HL-60/S4 treated with retinoic acid at 250 ng/mL for 4 days and 3 days (cell line): Measurements from ENCODE around the gene TMEM95.

Experiments used
- in situ Hi-C: fragments of 300-500 bp; cut with MboI; formaldehyde crosslinking; loops from 2 replicates; pipeline ENCODE4 v1.7.0; 2022; ENCODE audit warnings: low sequenced_read_pairs

Gene TMEM95, protein sequence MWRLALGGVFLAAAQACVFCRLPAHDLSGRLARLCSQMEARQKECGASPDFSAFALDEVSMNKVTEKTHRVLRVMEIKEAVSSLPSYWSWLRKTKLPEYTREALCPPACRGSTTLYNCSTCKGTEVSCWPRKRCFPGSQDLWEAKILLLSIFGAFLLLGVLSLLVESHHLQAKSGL

DNA sequence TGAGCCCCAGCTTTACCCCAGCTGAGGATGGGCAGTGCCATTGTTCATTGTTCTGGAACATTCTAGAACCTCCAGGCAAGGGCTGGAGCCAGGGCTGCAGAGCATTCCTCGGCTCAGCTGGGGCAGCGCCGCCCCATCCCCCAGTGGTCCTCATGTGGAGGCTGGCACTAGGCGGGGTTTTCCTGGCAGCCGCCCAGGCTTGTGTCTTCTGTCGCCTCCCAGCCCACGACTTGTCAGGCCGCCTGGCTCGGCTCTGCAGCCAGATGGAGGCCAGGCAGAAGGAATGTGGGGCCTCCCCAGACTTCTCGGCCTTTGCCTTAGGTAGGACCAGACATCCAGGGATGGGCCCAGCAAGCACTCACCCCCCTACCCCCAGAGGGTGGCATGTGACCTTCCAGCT lies at the start of gene TMEM95:
TMEM95 (plus strand) TSS at position 104 of the 400 bp plus-strand sequence; CDS start at position 153, 49 bp downstream.
- in situ Hi-C loops = no loop called here

DNA sequence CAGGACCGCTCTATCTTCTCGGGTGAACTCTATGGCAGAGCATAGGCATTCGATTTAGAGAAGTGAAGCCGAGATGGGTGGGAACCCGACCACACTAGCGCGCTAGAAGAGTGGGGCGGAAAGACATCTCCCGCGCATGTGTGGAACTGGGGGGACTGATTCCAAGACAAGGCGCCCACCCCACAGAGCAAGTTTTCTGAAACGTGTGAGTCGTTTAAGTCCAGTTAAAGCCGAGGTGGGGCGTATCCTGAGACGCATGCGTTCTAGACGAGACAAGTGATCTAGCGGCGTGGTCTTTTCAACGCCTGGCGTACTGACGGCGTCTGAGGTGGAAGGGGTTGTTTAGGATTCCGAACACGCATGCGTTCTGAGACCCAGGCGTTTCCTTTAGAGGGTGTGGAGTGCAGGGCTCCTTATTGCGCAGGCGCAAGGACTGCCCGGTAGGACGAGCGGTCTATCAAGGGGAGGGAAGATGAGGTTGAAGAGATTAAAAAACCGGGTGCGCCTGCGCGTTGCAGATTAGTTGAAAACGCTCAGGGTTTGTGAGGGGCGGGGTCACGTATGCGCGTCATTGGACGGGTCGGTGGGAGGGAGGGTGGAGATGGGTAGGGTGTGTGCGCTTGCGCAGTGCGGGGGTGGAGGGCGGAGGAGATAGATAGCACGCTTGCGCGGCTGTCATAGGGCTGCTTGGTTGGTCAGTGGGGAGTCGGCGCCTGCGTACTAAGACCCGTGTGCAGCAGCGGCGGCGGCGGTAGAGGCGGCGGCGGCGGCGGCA lies 47.9 kb upstream of the TMEM95 start, which contains the start of gene EIF5A:
EIF5A (plus strand) TSS at position 718 of the 775 bp plus-strand sequence. CDS start 2,008 bp downstream, outside the sequence.
- in situ Hi-C loops = no loop called here

DNA sequence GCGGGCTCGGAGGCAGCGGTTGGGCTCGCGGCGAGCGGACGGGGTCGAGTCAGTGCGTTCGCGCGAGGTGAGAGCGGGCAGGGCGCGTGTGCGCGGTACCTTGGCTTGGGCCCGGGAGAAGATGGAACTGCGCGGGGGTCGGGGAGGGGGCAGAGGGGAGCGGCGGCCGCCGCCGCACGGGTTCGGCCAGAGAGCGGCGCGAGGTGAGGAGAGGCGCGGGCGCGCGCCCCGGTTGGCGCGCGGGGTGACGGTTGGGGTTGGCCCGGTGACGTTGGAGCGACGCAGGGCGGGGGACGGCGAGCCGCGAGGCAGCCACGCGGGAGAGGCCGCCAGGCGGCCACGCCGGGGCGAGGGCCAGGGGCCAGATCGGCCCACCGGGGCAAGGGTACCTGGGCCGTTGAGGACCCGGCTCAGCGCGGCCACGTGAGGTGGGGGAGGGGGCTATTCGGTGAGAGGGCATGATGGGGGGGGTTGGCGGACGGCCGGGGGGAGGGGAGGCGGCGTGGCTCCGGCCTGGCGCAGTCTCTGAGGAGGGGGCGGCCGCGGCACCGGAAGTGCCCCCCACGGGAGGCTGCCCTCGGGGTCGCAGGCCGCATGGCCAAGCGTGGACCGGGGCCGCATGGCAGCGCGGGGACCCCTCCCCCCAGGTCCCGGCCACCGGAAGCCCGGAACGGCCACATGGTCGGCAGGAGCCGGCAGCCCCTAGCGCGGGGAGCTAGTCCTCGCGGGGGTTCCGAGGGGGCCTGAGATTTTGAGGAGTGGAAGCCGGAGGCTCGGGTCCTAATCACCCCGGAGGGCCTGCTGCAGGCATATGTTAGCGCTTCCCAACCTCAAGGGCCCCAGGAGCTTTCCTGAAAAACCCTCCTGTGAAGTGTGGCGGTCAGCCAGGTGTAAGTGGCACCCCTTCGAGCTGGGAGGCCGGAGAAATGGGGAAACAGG lies 47.0 kb upstream of the TMEM95 start:
- in situ Hi-C loops = no loop called here

DNA sequence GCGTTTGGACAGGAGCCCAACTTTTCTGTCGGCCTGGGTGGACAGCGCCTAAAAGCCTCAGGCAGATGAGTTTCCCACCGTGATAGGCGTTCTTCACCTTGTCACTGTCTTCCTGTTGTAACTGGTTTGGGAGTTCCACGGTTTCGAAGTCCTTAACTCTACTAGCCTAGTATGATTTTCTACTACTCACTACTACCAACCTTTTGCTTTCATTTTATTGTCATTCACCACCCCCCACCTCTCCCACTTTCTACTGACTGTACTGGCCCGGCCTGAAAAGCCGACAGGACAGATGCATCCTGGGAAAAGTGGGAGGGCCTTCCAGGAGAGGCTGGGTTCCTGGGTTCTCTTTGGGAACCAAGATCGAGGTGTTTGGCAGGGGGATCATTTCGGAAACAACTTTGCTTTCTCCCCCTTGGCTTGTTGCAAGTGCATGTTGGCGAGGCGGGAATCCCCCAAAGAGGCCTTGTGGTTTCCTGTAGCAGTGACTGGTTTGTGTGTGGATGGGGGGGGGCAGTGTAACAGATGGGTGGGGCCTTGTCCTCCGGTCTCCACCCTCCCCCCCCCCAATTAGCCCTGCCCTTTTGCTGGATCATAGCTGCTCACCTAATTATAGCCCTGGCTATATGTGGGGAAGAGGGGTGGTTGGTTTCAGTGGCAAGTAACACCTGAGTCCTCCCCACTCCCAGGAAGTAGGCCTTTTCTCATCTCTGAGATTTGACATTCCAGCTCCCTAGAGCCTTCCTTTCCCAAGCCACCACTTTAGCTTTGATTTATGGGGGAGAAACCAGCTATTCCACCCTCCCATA lies 46.1 kb upstream of the TMEM95 start:
- in situ Hi-C loops = no loop called here

DNA sequence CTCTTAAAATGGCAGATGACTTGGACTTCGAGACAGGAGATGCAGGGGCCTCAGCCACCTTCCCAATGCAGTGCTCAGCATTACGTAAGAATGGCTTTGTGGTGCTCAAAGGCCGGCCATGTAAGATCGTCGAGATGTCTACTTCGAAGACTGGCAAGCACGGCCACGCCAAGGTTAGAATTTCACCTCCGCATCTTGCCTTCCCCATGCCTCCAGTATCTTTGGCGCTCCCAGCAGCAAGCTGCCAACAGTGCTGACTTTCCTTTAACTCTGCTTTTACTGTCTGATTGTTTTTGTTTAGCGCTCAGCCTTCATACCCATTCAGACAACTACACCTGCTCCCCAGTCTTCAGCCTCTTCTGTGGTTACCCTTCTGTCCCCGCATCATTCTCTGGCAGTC lies 45.3 kb upstream of the TMEM95 start:
- in situ Hi-C loops = no loop called here

DNA sequence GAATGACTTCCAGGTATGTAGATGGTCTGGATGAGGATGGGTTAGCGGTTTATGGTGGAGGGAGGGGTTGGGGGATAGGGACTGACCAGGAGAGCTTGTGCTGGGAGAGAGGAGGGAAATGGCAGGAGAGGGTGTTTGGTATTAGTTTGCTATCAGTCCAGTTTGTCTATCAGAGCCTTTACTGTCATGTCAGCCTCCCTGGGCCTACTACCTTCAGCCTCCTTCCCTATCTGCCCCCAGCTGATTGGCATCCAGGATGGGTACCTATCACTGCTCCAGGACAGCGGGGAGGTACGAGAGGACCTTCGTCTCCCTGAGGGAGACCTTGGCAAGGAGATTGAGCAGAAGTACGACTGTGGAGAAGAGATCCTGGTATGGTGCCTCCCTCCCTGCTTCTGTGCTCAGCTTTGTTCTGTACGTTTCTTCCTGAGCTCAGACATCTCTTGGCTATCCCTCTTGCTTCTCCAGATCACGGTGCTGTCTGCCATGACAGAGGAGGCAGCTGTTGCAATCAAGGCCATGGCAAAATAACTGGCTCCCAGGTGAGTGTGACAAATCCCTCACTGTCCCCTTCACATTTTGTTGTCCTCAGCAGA lies 43.7 kb upstream of the TMEM95 start:
- in situ Hi-C loops = no loop called here

DNA sequence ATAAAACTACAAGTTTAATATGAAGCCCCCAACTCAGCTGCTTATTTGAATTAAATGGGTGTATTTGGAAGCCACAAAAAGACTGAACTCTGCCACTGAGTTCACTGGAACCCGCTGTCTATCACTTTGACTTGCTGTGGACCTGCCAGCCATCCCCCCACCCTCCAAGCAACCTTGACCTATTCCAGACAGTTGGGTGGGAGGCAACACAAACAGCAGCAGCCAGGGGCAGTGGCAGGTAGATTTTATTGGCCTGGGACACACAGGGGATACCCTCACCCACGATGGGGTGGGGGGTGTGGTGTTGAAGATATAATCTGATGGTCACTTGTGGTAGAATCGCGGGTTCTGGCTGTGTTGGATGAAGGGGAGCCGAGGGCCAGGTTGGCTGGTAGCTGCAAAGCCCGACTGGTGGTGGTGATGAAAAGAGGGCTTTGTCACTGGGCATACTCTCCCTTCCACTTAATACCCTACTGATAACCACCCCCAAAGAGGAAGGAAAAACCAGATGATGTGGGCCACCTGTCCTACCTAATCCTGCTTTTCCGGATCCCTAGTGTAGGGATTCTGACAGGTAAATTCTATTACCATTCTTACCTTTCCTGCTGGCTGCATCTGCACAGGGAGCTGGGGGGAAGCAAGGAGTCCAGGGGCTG lies 42.4 kb upstream of the TMEM95 start:
- in situ Hi-C loops = no loop called here

DNA sequence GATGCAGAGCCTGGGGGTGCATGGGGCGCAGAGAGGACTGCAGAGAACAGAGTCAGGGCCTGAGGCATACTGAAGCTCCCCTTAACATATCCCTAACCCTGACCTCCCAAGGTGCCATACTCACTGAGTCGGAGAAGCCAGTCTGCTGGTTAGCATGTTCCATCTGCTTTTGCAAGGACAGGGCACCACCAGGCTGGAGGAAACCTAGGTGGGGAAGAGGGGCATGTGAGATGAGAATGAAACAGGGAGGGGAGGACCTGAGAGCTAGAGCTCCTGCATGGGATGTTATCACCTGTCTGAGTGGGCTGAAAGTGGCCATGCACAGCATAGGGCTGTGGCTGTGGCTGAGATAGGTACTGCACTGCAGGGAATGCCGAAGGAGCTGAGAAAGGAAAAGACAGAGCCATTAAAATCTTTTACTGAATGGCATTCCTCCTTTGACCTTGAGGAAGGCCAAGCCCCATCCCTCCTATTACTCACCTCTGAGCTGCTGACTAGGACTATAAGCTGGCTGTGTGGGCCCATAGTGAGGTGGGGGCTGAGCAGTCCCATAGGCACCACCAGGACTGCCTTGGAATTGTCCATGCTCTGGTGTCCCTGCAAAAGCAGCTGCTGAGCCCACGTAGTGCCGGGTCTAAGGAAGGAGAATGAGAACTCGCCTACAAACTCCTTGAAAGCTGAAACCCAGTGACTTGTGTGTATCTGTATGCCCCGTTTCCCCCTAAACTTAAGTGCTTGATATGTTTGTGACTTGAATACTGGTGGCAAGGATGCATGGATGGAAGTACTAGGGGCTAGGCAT lies 41.7 kb upstream of the TMEM95 start:
- in situ Hi-C loops = no loop called here

DNA sequence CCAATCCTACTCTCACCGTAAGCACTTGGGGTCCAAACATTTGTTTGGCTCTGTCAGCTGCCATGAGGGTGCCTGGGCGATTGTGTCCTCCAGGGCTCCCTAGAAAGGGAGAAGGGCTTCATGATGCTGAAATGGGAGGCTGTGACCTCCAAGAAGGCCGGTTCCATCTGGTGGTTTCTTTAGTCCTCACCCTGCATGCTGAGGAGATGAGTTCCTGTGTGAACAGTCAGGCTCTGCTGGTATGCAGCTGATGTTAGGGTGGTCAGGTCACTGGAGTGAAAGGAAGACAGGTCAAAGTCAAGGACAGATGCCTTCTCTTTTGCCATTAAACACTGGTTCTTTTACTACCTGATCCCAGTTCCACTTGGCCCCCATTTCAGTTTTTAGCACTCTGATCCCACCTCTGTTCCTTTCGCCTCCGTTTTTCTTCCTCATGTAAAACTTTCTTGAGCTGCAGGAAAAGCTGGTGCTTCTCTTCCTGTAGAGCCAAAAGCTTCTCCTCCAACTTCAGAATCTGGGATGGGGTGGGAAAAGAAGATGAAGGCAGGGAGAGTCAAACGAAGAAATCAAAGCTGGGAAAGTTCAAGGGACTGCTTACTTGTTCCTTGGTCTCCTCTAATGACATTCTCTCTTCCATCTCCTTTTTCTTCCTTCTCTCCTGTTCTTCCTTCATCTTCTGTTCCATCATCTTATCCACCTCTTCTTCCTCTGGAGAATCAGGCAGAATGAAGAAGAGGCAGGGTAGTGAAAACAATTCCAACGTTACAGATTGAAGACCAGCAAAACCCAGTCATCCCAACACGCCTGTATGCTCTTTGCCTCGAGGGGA lies 40.9 kb upstream of the TMEM95 start:
- in situ Hi-C loops = no loop called here

DNA sequence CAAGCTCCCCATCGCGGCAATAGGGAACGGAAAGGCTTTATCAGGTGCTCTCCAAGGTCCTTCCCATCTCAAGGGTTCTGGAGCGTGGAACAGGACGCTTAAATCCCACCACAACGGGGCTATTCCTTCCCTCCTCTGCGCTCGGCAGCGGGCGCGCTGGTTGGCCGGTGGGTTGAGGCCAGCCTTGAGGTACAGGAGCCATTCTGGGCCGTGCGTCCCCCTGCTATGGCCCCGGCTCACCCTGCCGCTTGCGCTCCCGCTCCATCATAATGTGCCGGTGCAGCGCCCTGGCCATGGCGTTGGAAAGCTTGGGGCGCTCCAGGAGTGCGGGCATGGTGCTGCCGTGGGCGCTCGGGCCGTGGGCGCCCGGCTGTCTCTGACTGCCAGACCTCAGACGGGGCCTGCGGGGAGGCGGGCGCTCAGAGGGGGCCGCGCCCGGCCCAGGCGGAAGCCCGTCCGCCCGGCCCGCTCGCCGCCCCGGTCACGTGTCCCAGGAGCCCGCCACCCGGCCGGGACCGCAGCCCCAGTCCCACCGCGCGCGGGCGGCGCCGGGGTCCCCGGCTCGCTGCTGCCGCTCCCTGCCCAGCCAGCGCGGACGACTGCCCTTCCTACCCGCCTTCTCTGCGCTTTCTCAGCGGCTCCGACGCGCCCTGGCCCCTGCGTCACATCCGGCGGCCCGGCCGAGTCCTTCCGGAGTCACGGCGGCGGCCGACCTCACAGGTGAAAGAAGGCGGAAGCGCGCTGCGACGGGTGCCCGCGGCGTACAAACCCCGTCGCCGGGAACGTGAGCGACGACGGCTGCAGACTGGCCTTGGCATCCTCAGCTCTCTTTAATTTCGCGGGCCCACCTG lies 40.0 kb upstream of the TMEM95 start, which contains the start of gene GPS2:
GPS2 (minus strand) TSS at position 642 of the 851 bp plus-strand sequence; CDS start at position 334, 308 bp downstream.
- in situ Hi-C loops = no loop called here

DNA sequence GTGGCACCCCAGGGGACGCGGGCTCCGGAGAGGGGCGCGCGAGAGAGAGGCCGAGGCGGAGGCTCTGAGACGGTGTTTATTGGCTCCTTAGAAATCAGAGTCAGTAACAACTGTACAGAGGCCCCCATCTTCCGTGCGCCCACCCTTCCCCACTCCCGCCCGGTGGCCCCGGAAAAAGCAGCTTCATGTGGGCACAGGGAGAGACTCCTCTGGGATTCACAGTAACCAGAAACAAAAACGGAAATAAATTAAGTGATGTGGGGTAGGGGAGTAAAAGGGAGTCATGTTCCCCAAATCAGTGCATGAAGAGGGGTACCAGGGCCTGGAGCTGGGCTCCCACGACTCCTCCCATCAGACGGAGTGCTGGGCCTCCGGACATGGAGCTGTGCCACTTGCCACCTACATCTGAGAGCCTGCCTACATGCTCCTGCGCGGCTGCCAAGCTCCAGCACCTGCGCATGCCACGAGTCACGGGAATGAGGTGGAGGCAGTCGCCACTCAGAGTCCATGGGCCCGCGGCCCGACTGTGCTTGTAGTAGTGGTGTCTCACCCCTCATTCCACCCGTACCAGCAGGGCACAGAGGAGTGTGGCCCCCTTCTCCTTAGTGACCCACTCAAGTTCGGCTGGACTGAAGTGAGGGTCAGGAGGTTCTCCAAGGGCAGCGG lies 39.3 kb upstream of the TMEM95 start:
- in situ Hi-C loops = no loop called here

DNA sequence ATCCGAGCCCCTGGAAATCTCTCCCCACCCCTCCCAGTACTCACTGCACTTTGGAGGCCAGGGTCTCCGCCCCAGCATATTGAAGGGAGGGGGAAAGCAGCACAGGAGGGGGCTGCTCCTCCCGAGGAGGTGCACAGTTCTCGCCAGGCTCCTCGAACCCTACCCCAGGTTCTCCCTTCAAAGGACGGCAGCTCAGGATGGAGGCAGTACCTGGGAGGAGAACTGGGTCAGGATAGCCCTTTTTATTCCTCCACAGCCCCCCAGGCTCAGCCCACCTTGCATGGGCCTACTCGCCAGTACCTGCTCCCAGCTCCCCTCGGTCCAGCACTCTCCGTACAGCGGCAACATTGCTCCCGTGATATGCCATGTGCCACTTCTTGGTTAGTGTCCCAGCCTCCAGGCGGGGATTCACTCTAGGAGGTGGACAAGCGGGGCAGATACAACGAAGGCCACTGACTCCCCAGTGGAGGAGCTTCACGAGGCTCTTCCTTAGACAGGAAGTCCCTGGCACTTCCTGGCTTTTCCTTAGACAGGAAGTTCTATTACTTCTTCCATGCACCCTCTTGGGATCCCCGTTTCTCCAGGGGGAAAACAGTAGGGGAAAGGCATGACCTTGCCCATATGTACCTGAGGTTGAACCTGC lies 37.7 kb upstream of the TMEM95 start:
- in situ Hi-C loops = no loop called here

DNA sequence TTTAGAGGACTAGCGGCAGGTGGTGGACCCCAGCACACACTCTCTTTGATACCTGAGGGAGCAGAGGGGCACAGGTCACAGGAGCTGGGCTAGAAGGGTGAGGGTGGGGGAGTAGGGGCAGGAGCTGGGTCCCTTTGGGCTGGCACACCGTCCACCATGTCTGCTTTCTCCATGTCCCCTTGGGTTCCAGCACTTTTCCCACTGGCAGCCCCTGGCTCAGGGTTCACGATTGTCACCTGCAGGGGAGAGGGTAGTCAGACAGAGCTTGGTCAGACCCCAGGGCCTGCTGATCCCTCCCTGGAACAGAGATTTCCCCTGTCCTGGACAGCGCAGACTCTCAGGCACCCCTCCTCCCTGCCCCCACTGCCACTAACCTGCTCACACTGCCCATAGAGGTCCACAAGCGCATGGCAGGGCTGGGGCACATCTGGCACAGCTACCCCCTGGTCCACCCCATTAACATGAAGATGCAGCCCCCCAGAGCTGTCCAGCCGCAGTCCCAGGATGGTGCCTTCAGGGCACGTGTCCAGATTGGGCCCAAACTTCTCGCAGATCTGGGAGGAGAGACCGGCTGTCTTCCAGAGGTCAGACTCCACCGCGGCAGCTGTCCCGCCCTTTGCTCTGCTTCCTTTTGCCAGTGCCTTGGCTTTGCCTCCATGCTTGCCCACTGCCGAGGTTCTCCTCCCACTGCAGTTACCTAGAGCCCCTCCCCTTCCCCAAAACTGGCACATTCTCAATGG lies 36.7 kb upstream of the TMEM95 start:
- in situ Hi-C loops = no loop called here

DNA sequence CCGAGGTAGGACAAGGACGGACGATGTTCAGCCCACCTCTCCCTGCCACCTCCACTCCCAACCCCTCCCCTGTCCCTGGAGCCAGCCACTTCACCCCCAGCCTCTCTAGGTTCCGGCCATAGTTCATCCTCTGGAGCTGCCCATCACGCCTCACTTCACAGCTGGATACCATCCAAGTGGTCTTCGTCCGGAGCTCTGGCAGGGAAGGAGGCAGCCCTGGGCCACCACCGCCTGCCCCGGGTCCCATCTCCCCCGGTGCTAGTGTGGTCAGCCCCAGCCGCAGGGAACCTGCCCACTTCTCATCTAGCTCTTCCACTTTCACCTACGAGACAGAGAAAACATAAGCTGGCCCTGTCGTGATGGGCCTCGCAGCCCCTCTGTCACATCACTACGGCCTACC lies 33.5 kb upstream of the TMEM95 start:
- in situ Hi-C loops = no loop called here

DNA sequence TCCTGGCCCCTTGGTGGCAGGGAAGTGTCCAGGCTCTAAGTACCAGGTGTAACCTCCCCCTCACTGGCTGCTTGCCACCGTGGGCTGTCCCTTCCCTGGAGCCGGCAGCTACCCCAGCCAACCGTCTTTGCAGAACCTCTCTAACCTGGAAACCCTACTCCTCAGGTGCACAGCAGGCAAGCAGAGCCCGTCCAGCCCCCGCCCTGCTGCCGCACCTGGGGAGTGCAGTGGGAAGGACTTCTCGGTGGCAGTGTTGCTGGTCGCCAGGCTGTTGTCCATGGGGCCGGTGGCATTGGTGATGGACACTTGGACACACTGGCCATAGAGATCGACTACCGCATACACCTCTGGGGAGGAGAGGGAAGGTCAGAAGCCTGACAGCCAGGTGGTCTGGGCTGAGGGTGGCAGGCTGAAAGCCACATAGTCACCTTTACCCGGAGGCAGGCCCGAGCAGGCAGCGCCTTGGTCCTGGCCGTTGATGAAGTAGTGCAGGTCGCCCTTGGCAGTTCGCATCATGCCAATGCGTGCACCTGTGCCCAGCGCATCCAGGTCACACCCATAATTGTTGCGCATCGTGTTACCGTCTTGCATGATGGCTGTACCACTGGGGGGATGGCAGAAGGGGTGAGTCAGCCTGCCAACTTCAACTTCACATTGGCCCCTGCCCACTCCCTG lies 32.3 kb upstream of the TMEM95 start:
- in situ Hi-C loops = no loop called here
